NOMO-1 treated with dmso at 0.1 percent for 144 hours (cell line): ENCODE data around the gene UBXN7.
"Not testable (repeated sequence)": the region's sequence is repeated elsewhere in the genome, so short reads cannot be mapped to it uniquely, and the experiment has no call there.

Source experiments
- DNase-seq: peaks from one replicate; lab custom pipeline; 2025; ENCODE audit not compliant: unreplicated experiment; lab: John Stamatoyannopoulos, UW

Gene UBXN7

GRCh38 chr3:196357905-196358304, 74.3 kb downstream of the UBXN7 start:
- DNase-seq, result no peak

- DNase-seq, result no peak
Measured at GRCh38 chr3:196356556-196356955, 75.7 kb downstream of the UBXN7 start.

- no peak for DNase-seq
Measured at GRCh38 chr3:196355668-196356067, 76.6 kb downstream of the UBXN7 start.

- DNase-seq, result no peak
Measured at GRCh38 chr3:196354132-196354531, 78.1 kb downstream of the UBXN7 start.

GRCh38 chr3:196351541-196351940, 80.7 kb downstream of the UBXN7 start:
- no peak for DNase-seq

- no peak for DNase-seq
Measured at GRCh38 chr3:196350067-196350466, 82.2 kb downstream of the UBXN7 start.

- no peak for DNase-seq
Measured at GRCh38 chr3:196348698-196349097, 83.5 kb downstream of the UBXN7 start.

GRCh38 chr3:196344663-196345062, 87.6 kb downstream of the UBXN7 start:
- peak; percentile 89 for DNase-seq

- not testable (repeated sequence) for DNase-seq
Measured at GRCh38 chr3:196343917-196344316, 88.3 kb downstream of the UBXN7 start.

- DNase-seq, result peak; percentile 68
Measured at GRCh38 chr3:196341137-196341536, 91.1 kb downstream of the UBXN7 start.

- peak; percentile 54 for DNase-seq
Measured at GRCh38 chr3:196340466-196340865, 91.8 kb downstream of the UBXN7 start.

GRCh38 chr3:196339493-196340254, 92.6 kb downstream of the UBXN7 start:
- peak; percentile 58 for DNase-seq

- DNase-seq, result no peak
Measured at GRCh38 chr3:196339044-196339443, 93.2 kb downstream of the UBXN7 start.

GRCh38 chr3:196336319-196337145, 95.7 kb downstream of the UBXN7 start:
- DNase-seq, result no peak

- no peak for DNase-seq
Measured at GRCh38 chr3:196335503-196335948, 96.7 kb downstream of the UBXN7 start.

- DNase-seq, result no peak
Measured at GRCh38 chr3:196334982-196335381, 97.2 kb downstream of the UBXN7 start.

GRCh38 chr3:196332168-196332567, 100.1 kb downstream of the UBXN7 start:
- no peak for DNase-seq

- DNase-seq, result no peak
Measured at GRCh38 chr3:196327405-196327804, 104.8 kb downstream of the UBXN7 start.

- no peak for DNase-seq
Measured at GRCh38 chr3:196326936-196327335, 105.3 kb downstream of the UBXN7 start.

- DNase-seq, result no peak
Measured at GRCh38 chr3:196323691-196324090, 108.5 kb downstream of the UBXN7 start.

GRCh38 chr3:196323016-196323415, 109.2 kb downstream of the UBXN7 start:
- DNase-seq, result no peak

GRCh38 chr3:196321162-196321561, 111.1 kb downstream of the UBXN7 start:
- peak; percentile 13 for DNase-seq
